GM19467 (cell line): ENCODE results near the gene USH1G.
"Not testable (repeated sequence)": the region's sequence is repeated elsewhere in the genome, so short reads cannot be mapped to it uniquely, and the experiment has no call there.

Source experiments
- ATAC-seq: cut with Tn5 transposase; IDR thresholded peaks from one replicate; pipeline ENCODE4 v1.9.1; 2021; ENCODE audit warnings: mild to moderate bottlenecking, moderate library complexity; ENCODE audit not compliant: unreplicated experiment

Gene USH1G

DNA sequence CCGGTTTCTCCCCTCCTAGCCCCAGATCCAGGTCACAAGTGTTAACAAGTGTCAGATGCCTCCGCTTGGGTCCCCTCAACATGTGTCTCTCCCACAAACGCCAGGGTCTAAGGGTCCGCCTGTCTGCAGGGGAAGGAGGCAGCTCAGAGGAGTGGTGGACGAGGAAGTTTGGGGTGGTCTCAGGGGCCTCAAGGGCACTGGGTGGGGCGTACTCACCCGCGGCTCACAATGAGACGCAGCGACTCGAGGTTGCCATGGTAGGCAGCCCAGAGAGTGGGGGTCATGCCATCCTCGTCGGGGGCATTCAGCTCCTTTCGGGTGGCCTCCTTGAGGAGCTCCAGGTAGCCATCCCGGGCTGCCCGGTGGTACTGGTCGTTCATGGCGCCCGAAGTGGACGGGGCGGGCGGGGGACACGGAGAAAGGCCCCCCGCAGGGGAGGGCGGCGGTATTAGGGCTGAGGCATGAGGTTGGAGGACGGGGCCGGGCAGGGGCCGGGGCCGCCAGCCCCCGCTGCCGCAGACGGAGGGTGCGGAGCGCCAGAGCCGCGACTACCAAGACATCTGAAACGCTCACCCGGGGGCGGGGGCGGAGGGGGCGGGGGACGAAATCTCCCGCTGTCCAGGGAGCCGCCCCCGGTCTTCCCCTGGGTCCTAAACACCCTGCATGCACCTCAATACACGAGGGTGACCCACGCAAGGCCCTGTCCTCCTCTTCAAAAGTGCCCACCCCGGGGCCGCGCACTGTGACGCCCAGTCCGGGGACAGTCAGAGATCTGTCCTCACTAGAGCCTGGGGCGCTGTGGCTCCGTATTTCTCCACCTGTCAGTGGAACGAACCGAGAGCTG lies at the start of gene USH1G:
USH1G (minus strand) TSS at position 562 of the 844 bp plus-strand sequence; CDS start at position 380, 182 bp downstream.
- ATAC-seq: no peak

DNA sequence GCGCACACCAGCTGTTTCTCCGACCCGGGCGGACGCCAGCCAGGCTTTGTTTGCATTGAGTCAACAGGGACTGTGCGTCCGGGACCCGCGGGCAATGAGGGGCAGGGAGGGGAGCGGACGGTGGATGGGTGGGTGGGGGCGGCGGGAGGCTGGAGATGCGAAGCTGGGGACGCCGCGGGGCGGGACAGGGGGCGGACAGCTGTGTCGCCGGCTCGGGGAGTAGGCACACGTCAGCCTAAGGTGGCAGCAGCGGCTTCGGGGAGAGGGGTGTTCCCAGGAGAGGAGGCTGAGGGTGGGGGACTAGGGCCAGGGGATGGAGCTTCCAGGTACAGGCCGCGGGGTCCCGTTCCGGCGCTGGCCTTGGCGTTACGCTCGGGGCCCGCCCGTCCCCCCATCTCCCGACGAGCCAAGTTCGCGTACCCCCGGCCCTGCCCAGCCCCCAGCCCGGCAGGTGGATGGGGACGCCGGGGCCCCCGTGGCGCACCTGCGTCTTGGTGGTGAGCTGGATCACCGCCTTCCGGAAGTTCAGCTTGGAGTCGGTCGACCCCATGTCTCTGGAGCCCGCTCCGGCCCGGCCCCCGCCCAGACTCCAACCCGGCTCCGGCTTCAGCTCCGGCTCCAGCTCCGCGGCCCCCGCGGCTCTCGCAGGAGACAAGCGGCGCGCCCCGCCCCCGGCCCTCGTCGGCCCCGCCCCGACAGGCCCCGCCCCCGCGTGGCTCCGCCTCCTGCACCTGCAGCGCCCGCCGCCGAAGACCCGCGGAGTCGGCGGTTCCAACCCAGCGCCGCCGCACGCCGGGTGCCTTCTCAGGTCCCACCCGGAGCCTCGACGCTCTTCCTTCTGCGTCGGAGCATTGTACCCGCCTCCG lies 49.3 kb upstream of the USH1G start, which contains the start of gene HID1:
HID1 (minus strand) TSS at position 653 of the 866 bp plus-strand sequence; CDS start at position 550, 103 bp downstream.
- ATAC-seq: no peak

DNA sequence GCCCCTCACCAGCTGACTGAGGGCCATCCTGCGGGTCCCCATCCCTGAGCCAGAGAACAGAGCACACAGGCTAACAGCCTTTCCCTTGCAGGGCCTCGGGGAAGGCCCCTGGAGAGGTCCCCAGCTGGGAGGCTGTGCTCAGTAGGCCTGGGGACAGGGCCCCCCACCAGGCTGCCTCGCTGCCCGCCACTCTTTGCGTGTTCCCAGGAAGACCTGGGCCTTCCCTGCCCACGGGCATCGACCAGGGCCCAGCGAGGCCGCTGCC lies 48.7 kb upstream of the USH1G start:
- no peak for ATAC-seq

DNA sequence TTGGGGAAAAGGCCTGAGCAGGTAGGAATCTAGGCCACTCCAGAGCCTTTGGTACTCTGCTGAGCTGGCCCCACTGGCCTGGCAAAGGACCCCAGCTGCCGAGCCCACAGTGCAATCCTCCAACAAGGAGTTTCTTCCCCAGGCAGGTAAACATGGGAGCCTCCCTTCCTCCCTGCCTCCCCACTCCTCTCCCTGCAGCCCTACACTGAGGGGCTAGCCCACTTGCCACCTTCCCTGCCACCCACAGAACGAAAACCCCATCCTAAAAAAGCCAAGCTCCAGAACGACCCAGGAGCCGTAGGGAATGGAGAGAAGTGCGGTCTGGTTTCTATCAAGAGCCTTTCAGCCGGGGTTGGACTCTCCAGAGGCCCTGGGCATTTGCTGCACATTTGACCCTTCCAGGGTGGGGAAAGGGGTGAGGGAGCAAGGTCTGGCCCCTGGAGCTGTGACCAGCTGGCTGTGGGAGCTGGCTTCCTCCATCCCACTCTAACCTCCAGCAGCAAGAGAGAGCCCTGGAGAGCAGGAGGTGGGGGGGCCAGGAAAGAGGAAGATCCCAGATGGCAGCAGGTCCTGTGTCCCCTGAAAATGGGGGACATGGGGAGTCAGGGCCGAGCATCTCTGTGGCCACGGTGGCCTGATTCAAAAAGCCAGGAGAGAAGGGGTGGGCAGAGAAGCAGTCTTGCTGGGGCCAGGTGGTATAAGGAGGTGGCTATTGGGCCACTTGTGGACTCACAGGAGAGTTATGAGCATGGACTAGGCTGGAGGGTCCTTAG lies 48.2 kb upstream of the USH1G start:
- ATAC-seq: no peak

DNA sequence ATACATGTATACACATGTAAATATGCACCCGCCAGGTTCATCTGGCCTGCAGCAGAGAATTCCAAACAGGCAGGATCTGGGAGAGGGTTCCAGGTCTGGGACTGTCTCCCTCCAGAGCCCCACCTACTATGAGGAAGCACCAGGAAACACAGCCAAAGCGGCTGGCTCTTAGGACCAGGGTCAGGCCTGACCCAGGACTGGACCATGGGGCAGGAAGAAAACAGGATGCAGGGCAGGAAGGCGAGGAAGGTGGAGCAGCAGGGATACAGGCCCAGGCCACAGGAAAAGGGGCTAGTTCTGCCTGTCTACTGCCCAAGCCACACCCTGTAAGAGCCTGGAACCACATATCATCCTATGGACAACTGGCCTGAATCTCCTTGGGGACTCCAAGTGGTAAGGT lies 47.3 kb upstream of the USH1G start:
- ATAC-seq: no peak

DNA sequence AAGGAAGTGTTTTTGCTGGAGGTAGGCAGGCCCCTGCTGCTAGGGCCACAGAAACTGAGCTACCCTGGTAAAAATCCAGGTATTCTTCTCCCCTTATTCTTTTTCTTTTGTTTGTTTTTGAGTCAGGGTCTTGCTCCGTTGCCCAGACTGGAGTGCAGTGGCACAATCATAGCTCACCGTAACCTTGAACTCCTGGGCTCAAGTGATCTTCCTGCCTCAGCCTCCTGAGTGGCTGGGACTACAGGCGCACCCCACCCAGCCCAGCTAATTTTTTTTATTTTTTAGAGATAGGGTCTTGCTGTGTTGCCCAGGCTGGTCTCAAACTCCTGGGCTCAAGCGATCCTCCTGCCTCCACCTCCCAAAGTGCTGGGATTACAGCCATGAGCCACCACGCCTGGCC lies 46.4 kb upstream of the USH1G start:
- not testable (repeated sequence) for ATAC-seq

DNA sequence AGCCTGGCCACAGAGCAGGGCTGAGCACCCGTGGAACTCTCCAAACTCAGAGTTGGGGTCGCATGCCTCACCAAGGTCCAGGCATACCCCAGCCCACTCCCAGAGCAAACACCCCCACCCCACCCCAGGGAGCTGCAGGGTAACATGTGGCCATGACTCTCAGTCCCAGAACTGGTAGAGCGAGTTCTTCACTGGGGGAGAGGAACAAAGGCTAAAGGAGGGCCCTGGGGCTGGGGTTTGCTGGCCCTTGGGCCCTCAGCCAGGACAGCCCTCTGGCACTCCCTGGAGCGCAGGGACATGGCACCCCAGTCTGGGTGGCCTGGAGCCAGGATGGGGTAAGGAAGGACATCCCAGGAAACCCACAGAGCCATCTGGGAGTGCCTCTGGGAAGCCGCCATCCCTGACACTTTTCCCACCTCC lies 45.3 kb upstream of the USH1G start:
- no peak for ATAC-seq

DNA sequence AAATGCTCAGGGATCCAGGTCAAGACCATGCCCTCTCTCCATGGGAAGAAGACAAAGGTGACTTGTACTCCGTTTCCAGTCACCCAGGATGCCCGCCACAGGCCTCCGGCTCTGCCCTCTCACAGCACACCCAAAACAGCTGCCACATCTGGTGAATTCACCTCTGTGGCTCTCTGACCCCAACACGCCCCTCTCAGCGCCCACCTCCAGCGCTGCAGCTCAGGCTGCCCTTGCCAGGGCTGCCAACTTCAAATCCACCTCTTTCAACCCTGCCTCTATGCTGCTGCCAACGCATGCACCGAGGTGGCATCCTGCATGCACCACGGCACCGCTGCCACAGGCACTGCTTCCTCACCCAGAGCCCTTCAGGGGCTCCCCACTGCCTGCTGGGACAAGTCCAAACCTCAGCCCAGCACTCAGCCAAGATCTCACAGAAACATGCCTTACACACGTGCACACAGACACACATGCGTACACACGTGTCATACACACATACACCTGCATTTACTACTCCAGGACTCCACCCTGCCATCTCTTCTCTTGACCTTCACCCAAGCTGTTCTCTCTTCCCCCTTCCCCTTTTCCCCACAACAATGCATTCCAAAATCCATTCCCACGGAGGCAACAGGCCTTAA lies 42.0 kb upstream of the USH1G start:
- no peak for ATAC-seq

DNA sequence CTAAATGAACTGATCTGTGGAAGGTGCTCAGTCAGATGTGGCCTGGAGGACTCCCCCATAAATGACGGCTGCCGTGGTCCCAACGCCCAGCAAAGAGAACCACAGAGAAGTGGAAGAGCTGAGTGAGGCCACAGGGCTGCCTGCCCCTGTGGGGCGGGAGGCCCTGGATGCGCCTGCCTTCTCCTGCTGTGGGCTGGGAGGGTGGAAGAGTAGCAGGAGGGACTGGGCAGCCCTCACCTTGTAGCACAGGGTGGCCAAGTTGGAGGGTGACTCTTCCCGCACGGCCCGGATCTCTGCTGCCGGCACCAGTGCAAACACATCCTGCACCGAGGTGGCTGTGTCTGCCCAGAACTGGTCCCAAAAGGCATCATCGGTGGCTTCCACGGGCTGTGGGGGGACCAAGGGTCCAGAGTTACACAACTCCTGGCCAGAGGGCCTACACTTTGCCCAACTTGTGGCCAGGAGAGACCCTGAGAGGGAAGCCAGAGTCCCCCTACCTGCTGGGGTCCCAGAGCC lies 41.2 kb upstream of the USH1G start:
- no peak for ATAC-seq

DNA sequence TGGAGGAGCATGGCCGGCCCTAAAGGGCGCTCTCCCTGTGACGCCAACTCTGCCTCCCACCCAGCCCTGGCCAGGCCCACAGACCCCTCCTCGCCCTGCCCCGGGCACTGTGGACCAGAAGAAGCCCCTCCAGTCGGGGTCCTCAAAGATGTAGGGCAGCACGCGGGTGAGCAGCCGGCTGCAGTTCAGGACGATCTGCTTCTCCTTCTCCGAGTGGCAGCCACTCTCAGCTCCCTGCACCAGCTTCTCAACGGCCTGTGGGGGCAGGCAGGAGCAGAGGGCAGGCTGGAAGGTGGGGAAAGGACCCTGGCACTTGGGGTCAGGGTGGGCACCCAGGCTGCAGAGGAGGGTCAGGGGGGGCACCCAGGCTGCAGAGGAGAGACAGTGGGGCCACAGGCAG lies 40.6 kb upstream of the USH1G start:
- ATAC-seq: no peak

DNA sequence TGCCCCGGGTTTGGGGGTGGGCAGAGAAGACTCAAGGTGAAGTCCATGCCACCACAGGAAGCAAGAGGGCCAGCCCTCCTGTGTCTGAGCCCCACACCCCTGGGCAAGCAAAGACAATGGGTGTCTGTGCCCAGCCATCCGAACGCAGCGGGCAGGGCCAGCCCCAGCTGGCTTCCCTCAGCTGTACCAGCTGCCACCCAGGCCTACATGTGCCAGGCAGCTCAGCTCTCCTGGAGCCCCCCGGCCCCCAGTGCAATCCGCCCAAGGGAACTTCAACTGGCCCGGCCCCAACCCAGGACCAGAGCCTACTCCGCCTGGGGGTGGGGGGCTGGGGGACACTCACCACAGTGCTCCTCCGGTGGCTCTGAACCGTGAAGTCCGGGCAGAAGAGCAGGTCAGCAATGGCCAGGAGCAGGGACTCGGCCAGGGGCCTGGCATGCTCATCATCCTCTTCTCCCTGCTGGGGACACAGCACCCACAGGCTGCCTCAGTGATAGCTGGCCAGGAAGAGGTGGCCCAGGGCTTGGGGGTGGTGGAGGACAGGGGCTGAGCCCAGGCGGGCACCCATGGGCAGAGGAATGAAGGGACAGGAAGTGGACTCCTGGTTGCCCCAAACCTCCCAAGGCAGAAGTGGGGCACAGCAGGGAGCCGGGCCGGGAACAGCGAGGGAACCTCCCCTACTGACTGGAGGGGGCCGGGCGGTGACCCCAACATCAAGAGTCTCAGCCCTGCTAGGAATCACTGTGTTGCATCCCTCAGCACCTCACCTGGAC lies 39.8 kb upstream of the USH1G start:
- ATAC-seq: no peak

DNA sequence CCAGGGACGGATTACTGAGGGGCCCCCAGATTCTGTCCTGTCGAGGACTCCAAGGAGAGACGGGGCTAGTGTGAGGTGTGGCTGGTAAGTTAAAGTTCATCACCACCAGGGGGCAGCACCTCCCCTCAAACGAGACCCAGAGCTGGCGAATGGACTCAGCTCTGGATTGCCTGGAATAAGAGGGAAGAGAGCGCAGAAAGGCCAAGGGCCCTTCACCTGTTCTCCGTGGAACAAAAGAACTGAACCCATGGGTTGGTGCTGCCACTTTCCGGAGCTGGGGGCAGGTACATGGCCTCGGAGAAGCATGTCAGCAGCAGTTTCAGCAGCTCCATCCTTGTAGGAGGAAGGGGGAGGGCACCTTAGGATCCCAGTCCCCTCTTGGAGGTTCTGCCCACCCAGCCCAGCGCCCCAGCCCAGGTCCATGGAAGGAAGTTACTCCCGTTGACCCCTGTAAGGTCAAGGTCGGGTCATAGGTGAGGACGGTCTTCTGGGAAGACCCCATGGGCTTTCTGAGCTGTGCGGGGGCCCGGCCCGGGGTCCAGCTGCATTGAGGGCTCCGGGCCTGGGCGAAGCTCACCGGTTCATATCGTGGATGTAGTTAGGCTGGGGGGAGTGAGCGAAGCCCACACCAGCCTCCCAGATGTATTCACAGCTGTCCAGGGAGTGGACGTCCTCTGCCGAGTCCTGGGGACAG lies 38.7 kb upstream of the USH1G start:
- ATAC-seq: no peak

DNA sequence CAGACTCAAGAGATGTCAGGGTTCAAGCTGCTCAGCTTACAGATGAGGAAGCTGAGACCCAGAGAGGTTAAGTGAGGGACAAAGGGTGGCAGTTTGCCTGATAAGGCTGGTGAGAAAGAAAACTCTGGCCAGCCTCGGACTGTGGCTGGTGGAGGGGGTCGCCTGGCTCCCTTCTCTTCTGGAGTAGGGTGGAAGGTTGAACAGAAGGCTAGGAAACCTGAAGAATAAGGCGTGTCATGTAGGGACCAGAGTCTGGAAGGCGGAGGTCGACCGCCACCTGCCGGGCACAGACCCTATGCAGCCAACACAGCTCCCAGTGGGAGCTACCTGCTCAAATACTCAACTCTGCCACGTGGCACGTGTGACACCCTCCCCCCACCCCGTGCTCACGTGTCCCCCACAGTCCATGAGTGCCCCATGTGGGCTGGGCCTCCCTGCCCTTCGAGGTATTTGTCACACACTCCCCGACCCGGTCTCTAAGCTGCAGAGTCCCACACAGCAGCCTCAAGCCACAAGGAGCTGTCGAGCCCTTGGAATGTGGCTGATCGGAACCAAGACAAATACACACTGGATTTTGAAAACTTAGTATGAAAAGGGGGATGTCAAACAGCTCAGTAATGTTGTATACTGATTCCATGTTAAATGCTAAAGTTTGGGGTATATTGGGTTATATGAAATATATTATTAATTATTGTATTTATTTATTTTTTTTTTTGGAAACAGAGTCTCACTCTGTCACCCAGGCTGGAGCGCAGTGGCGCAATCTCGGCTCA lies 37.7 kb upstream of the USH1G start:
- ATAC-seq: no peak

DNA sequence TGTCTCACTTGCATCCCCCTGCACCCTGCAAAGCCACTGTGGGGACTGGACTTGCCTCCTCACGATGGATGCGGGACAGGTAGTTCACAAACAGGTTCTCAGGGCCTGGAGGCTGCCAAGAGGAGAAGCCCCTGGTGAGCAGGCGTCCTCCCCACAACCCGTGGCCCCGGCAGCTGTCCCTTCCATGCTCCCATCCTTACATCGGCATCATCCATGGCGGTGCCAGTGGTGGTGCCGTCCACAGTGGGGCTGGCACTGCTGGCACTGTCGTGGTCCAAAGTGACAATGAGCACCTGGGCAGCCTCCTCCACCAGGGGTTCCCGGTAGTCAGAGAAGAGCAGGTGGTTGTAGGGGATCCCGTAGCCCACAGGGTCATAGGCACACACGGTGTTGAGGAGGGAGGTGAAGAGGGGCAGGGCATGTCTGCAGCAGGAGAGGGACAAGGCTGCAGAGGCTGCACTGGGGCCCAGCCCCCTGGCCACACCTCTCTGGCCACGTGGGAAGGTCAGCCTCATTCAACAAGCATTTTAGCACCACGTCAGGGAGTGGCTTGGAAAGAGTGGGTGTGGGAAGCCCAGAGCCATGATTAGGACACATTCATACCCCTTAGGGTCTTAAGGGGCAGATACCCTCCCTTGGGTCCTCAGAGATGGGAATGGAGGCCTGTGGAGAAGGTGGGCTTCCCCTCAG lies 36.9 kb upstream of the USH1G start:
- no peak for ATAC-seq

DNA sequence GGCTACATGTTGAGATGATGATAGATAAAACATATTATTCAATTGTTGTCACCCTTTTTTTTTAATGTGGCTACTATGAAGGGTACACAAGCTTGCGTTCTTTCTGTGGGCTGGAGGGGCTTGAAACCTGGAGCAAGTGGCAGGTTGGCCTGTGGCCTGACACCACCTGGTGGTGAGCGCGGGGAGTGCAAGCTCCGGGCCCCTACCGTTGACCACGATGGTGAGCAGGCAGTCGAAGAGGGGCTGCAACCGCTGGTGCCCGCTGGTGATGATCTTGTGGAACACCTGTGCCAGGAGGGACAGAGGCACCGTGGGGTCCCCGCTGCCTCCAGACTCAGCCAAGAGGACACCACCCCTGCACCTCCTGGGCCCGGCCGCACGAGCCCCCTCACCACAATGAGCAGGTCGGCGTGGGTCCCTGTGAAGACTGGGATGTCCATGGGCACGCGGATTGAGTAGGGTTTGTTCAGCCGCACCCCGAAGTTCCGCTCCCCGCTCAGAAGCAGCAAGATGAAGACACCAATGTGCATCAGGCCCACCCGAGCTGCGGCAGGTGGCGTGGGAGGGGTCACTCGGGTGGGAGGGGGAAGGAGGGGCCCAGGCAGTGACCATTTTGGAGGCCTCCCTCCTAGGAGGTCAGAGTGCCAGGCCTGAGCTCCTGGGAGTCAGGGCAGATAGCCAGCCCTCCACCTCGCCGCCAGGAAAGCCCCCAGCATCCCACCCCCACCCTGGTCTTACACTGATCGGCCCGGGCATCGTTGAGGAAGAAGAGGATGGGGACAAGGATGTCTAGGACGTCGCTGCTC lies 35.1 kb upstream of the USH1G start:
- ATAC-seq: no peak

DNA sequence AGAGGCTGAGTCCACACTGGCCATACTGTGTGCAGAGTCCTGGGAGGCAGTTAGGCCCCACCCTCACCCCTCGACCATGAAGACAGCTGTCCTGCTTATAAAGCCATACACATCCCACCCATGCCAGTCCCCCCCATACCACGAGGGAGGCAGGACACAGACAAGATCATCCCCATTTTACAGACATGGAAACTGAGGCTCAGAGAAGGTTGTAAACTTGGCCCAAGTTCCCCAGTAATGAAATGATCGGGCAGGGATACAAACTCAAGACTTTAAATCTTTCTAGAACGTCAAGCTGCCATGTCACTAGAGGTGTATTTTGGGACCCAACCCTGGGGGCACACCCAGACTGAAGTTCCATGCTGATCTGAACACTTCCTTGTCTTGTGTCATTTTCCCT lies 33.0 kb upstream of the USH1G start:
- ATAC-seq: no peak
